ENCODE data around the gene EFTUD2.

DNA sequence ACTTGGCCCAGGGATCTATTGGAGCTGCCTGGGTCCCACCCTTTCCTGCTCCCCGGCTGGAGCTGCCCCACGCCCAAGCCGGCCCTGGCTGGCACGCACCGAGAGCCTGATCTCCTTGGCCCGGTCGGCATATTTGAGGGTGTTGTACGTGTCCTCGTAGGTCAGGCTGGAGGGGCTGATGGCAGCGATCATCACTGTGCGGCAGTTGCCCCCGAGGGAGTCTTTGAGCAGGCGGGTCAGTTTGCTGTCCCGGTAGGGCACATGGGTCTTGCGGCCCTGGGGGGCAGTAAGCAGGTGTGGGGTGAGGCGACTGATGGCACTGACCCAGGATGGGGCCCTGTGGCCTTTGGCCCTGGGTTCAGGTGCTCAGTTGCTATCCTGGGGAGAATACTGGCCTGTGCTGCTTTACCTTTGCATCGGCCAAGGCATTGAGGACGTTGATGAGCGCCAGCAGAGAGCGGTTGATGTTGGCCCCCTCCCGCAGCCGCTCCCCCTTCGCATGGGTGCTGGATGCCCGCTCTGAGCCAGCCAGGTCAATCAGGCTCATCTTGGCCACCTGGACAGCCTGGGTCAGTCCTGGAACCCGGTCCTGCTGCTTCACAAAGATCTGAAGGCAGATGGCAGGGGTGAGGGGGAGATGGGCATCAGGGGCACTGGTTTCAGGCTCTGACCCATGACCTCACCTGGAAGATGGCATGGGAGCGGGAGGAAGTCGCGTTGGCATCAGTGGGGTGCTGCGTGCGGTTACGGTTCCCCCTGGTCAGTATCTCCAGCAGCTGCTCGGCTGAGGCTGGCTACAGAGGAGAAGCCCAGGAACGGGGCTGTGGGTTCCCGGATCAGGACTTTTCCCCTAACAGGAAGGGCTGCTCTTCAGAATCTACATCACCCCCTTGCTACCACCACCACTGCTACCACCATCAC lies 34.8 kb upstream of the EFTUD2 start:
- TF ChIP-seq, protein P1, sequence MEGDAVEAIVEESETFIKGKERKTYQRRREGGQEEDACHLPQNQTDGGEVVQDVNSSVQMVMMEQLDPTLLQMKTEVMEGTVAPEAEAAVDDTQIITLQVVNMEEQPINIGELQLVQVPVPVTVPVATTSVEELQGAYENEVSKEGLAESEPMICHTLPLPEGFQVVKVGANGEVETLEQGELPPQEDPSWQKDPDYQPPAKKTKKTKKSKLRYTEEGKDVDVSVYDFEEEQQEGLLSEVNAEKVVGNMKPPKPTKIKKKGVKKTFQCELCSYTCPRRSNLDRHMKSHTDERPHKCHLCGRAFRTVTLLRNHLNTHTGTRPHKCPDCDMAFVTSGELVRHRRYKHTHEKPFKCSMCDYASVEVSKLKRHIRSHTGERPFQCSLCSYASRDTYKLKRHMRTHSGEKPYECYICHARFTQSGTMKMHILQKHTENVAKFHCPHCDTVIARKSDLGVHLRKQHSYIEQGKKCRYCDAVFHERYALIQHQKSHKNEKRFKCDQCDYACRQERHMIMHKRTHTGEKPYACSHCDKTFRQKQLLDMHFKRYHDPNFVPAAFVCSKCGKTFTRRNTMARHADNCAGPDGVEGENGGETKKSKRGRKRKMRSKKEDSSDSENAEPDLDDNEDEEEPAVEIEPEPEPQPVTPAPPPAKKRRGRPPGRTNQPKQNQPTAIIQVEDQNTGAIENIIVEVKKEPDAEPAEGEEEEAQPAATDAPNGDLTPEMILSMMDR (IDR thresholded peaks at IDR 0.05; ENCODE audit: low read depth, low read length, missing input control) = no peak
- TF ChIP-seq RAD21 (IDR thresholded peaks at IDR 0.05) (no peak), FOXA1 (IDR thresholded peaks at IDR 0.05) (no peak)
- TF ChIP-seq, protein P2, sequence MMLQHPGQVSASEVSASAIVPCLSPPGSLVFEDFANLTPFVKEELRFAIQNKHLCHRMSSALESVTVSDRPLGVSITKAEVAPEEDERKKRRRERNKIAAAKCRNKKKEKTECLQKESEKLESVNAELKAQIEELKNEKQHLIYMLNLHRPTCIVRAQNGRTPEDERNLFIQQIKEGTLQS (IDR thresholded peaks at IDR 0.05) = no peak
- TF ChIP-seq, protein P3, sequence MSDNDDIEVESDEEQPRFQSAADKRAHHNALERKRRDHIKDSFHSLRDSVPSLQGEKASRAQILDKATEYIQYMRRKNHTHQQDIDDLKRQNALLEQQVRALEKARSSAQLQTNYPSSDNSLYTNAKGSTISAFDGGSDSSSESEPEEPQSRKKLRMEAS (IDR thresholded peaks at IDR 0.05) = no peak

All from liver (tissue), 3 donors.